Muscle layer of colon (tissue), 2 donors: ENCODE results near the gene MOB4.

Source experiments
- H3K27ac ChIP-seq: one replicate; pipeline ENCODE4 v1.7.0; 2013; ENCODE audit warnings: low read depth, mild to moderate bottlenecking, low read length, moderate library complexity
- H3K27me3 ChIP-seq, 2 donors: one replicate each; pipeline ENCODE4 v1.7.0; 2013; ENCODE audit warnings: low read length in 2 of 2, mild to moderate bottlenecking in 2 of 2; ENCODE audit not compliant: insufficient read depth in 2 of 2, control insufficient read depth in 1 of 2
- H3K36me3 ChIP-seq: one replicate; pipeline ENCODE4 v1.7.0; 2013; ENCODE audit warnings: mild to moderate bottlenecking, low read length; ENCODE audit not compliant: insufficient read depth
- H3K4me1 ChIP-seq: one replicate; pipeline ENCODE4 v1.7.0; 2013; ENCODE audit warnings: mild to moderate bottlenecking, low read length; ENCODE audit not compliant: insufficient read depth
- H3K4me3 ChIP-seq, 2 donors: one replicate each; pipeline ENCODE4 v1.7.0; 2013; ENCODE audit warnings: low read length in 2 of 2, low read depth in 1 of 2, mild to moderate bottlenecking in 1 of 2, moderate library complexity in 1 of 2
- H3K9ac ChIP-seq: one replicate; pipeline ENCODE4 v1.7.0; 2013; ENCODE audit warnings: low read length
- H3K9me3 ChIP-seq: one replicate; pipeline ENCODE4 v1.7.0; 2013; ENCODE audit warnings: mild to moderate bottlenecking, low read length
- donor health status: abdominal sarcoma.
- donor health status: Adenocarcinoma of cecum.

The MOB4 gene

DNA sequence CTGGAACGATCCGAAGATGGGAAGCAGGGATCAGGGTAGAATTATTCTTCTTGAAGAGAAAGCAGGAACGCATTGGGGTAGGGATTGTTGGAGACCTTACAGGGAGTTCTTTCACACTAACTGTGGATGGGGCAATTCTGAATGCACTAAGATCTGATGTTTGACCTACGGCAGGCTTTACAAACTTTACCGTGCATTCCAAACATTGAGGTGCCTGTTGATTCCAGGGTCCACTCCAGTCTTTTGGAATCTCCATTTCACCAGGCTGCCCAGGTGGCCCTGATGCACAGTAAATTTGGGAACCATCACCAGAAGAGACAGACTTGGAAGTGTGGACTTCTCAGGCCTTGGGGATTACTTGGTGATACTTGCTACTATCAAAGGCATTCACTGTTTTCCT lies 82.6 kb downstream of the MOB4 start:
- Histone ChIP-seq H3K27me3 (no peaks in the 10 kb centered on the region), H3K4me1 (no peaks in the 10 kb centered on the region), H3K27ac (no peak overlapping the region), H3K9ac (no peak overlapping the region), H3K36me3 (no peaks in the 10 kb centered on the region), H3K4me3 (no peak overlapping the region), H3K9me3 (no peaks in the 10 kb centered on the region)

DNA sequence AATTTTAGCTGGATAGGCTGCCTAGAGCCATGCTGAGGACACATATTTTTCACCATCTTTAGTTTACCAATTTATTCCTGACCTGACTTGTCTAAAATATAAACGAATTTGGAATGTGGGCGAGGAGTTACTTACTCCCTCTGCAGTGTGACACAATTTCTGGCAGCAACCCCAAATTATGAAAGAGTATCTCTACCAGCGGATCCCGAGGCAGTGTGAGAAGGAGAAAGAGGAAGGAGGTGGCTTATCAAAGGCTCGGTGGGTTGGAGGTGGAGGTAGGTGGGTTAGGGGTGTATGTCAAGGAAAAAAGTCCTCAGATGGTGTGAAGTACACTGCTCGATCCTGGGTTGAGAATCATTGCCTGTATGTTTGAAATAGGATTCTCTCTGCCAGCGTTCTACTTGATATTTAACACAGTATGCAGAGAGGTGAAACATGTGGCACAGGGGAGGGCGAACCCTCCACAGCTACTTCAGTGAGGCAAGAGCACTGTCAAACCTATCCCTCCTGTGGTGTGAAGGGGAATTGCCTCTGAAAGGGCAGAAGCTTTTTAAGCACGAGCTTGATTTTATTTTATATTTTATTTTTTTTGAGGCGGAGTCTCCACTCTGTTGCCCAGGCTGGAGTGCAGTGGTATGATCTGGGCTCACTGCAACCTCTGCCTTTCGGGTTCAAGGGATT lies 83.6 kb downstream of the MOB4 start:
- H3K9ac ChIP-seq, result no peak overlapping the region
- no peak overlapping the region for H3K27ac ChIP-seq
- no peaks in the 10 kb centered on the region for H3K4me1 ChIP-seq

DNA sequence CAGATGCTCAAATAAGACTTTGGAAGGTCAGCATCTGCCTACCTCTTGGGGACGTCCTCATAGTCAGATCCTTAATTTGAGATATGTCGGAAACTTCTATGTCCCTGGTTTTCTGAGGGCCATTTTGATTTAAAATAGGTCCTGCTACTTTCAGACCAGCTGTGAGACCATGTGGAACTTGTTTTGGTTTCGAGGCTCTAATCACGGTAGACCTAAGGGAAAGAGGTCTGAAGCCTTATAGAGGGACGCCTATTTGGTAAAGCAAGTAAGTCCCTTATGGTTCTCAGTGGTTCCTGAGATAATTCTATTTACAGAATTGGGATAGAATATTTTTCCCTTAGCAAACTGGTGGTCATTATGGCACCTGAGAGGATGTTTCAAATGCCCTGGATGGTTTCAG lies 84.4 kb downstream of the MOB4 start:
- no peaks in the 10 kb centered on the region for H3K9me3 ChIP-seq
- H3K9ac ChIP-seq, result no peak overlapping the region
- no peak overlapping the region for H3K4me3 ChIP-seq
- H3K36me3 ChIP-seq, result no peaks in the 10 kb centered on the region
- H3K27me3 ChIP-seq, result no peaks in the 10 kb centered on the region
- no peak overlapping the region for H3K27ac ChIP-seq
- H3K4me1 ChIP-seq, result no peaks in the 10 kb centered on the region

More for the DNA sequence above, 83.6 kb downstream of the MOB4 start:
- Histone ChIP-seq H3K9me3 (no peaks in the 10 kb centered on the region), H3K36me3 (no peaks in the 10 kb centered on the region), H3K27me3 (no peaks in the 10 kb centered on the region), H3K4me3 (no peak overlapping the region)

DNA sequence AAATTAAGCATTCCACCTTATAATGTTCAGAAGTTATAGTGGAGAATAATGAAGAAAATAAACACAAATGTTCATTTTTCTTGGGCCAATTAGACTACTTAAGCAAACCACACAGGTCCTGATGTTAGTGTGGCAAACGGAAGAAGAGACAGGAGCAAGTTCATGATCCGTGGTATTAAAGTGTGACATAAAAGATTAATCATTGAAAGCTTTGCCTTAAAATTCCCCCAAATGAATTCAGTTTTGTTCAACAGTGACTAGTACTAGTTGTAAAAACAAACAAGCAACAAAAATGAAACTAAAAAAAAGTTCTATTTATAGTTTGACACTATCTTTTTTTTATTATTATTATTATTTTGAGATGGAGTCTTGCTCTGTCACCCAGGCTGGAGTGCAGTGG lies 85.9 kb downstream of the MOB4 start:
- Histone ChIP-seq H3K4me3 (no peak overlapping the region), H3K9me3 (no peaks in the 10 kb centered on the region), H3K4me1 (no peaks in the 10 kb centered on the region), H3K9ac (no peak overlapping the region), H3K36me3 (no peaks in the 10 kb centered on the region), H3K27me3 (no peaks in the 10 kb centered on the region), H3K27ac (no peak overlapping the region)
